Natural killer cell (primary cell): Measurements from ENCODE around the gene RGS19. TPM values are rescaled to one million over a fixed set of nuclear protein-coding genes. Genes with fewer than 3 reads are reported as not detected.

ENCODE experiments used
- ATAC-seq, 3 donors: fragments of 150-1000 bp in 2 of 3; fragments of 200-7000 bp in 1 of 3; cut with Tn5 transposase; 1 replicate in 1 of 3; 2 replicates in 2 of 3; pipeline ENCODE4 v1.10.0; 2021; ENCODE audit warnings: mild to moderate bottlenecking in 2 of 3, moderate library complexity in 2 of 3
- DNase-seq, 2 donors: peaks; one replicate each; pipeline versions ENCODE4 v3.0.0 to v3.0.0-alpha.2; 2013 to 2021; ENCODE audit warnings: mixed read lengths in 1 of 2
- H3K27ac ChIP-seq: one replicate; pipeline ENCODE4 v1.5.1; 2013; ENCODE audit warnings: mild to moderate bottlenecking, low read length
- H3K27me3 ChIP-seq: one replicate; pipeline ENCODE4 v1.6.1; 2013; ENCODE audit warnings: low read length; ENCODE audit not compliant: control insufficient read depth, insufficient read depth
- H3K36me3 ChIP-seq: one replicate; pipeline ENCODE4 v1.6.1; 2013; ENCODE audit warnings: low read length; ENCODE audit not compliant: control insufficient read depth, insufficient read depth
- H3K4me1 ChIP-seq: one replicate; pipeline ENCODE4 v1.6.1; 2013; ENCODE audit warnings: low read length; ENCODE audit not compliant: control insufficient read depth, insufficient read depth
- H3K4me3 ChIP-seq: one replicate; pipeline ENCODE4 v1.5.1; 2013; ENCODE audit warnings: low read length
- H3K9me3 ChIP-seq: one replicate; pipeline ENCODE4 v1.6.1; 2013; ENCODE audit warnings: low read length; ENCODE audit not compliant: control insufficient read depth, insufficient read depth
- H3K27ac Mint-ChIP-seq, 2 donors: one replicate each; pipeline ENCODE4 v1.8.0; 2022; ENCODE audit warnings: mild to moderate bottlenecking in 2 of 2, mixed read lengths in 2 of 2, moderate library complexity in 1 of 2
- H3K27me3 Mint-ChIP-seq, 2 donors: one replicate each; pipeline ENCODE4 v1.8.0; 2022; ENCODE audit warnings: low read depth in 2 of 2, mixed read lengths in 2 of 2
- H3K36me3 Mint-ChIP-seq: one replicate; pipeline ENCODE4 v1.8.0; 2022; ENCODE audit warnings: mixed read lengths
- H3K4me1 Mint-ChIP-seq, 2 donors: one replicate each; pipeline ENCODE4 v1.8.0; 2022; ENCODE audit warnings: mixed read lengths in 2 of 2
- H3K4me3 Mint-ChIP-seq: one replicate; pipeline ENCODE4 v1.8.0; 2022; ENCODE audit warnings: mild to moderate bottlenecking, moderate library complexity, mixed read lengths
- H3K9me3 Mint-ChIP-seq, 2 donors: one replicate each; pipeline ENCODE4 v1.8.0; 2022; ENCODE audit warnings: mixed read lengths in 2 of 2
- WGBS: methylation state at CpG from one replicate; pipeline ENCODE4 v1.1.7; 2013; ENCODE audit warnings: missing lambda C conversion rate; ENCODE audit not compliant: insufficient coverage; 5-methylcytosine and 5-hydroxymethylcytosine counted together
- intact Hi-C: fragments of 100-400 bp; cut with micrococcal nuclease; formaldehyde crosslinking; loops from one replicate; pipeline ENCODE4 v1.14.2; 2022
- total RNA-seq, 4 donors: library from RNA; stranded (reverse); fragments of 120-200 nt in 1 of 4; gene quantifications; one replicate each; pipeline versions ENCODE4 v1.2.3 to v1.2.4, GENCODE V29; 2013 to 2022
- TF ChIP-seq, protein P1 (sequence below): fragments of 200-600 bp; IDR thresholded peaks from one replicate; pipeline ENCODE4 v1.8.0; 2022; ENCODE audit warnings: antibody characterized with exemption

RGS19 gene
- total RNA-seq, 3 donors from 2014 or later (not counting 1 experiment from before 2014, with no cell fraction given) = 61.9 to 76.4 (median 68.2) TPM

DNA sequence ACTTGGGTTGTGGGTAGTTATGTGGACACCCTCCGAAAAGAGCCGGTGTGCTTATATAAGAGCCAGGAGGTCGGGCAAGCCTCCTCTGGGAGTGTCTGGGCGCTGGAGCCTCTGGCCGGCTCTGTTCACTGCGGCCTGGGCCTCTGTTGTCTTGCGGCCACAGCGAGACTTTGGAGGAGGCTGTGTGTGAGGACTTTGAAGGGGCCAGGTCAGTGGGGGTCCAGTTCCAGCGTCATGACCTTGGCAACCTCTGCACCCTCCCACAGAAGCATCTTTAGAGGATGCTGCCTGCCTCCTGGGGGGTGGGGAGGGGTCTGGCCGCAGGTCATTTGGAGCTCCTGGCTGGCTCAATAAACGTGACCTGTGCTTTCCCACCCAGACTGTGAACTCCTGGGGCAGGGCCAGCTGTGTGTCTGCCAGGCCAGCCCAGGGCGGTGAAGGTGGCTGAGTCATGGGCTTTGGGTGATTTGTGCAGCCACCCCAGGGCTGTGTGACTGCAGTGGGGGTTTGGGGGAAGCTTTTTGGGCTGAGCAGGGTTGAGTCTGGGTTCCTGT, 15.1 kb downstream of the RGS19 start:
- Histone ChIP-seq H3K4me1 (peaks cover 68% of the 10 kb centered on the region), H3K9me3 (no peaks in the 10 kb centered on the region), H3K4me3 (no peak overlapping the region), H3K36me3 (no peaks in the 10 kb centered on the region), H3K27me3 (no peaks in the 10 kb centered on the region), H3K27ac (no peak overlapping the region)
- TF ChIP-seq, protein P1, sequence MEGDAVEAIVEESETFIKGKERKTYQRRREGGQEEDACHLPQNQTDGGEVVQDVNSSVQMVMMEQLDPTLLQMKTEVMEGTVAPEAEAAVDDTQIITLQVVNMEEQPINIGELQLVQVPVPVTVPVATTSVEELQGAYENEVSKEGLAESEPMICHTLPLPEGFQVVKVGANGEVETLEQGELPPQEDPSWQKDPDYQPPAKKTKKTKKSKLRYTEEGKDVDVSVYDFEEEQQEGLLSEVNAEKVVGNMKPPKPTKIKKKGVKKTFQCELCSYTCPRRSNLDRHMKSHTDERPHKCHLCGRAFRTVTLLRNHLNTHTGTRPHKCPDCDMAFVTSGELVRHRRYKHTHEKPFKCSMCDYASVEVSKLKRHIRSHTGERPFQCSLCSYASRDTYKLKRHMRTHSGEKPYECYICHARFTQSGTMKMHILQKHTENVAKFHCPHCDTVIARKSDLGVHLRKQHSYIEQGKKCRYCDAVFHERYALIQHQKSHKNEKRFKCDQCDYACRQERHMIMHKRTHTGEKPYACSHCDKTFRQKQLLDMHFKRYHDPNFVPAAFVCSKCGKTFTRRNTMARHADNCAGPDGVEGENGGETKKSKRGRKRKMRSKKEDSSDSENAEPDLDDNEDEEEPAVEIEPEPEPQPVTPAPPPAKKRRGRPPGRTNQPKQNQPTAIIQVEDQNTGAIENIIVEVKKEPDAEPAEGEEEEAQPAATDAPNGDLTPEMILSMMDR = no peak
- H3K4me3 Mint-ChIP-seq = peak overlapping the region; percentile 86
- peaks cover 30 to 62% of the 10 kb centered on the region in 2 donors for H3K4me1 Mint-ChIP-seq
- no peak for ATAC-seq
- no peak for DNase-seq
- 74% methylated on average over 12 of the region's 12 CpGs for WGBS
- H3K36me3 Mint-ChIP-seq = no peaks in the 10 kb centered on the region
- H3K9me3 Mint-ChIP-seq = no peaks in the 10 kb centered on the region
- intact Hi-C loops = no loop called here
- H3K27ac Mint-ChIP-seq = peak overlapping the region in 1 of 2 donors; percentile 87
- no peaks in the 10 kb centered on the region for H3K27me3 Mint-ChIP-seq

DNA sequence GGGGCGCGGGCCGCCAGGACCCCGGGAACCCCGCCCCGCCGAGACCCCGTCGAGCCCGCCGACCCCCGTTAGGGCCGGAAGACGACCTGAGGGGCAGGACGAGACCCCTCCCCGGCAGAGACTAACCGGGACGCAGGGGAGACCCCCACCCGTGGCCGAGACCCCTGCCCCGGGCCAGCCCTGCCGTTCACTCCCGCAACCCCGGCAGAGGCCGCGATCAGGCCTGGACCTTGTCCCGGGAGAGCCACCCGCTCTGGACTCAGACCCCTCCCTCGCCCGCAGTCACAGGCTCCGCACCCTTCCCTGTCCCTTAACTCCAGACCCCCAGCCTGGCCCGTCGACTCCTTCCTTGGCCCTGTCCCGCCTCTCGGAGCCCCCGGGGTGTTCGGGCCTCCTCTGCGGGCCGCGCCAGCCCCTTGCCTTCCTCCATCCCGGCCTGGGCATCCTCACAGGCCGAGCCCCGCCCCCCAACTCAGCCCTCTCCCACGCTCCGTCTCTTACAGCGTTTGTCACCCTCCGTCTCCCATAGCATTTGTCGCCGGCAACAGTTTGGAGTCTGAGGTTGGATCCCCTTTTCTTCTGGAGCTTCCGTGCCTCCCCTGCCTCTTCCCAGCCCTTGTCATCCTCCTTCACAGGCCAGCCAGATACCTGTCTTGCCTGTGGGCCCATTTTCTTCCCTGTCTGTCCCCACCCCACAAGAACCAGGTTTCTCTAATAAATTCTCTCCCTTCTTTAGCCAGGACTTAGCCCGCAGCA, 15.8 kb downstream of the RGS19 start:
- Histone ChIP-seq H3K27ac (no peak overlapping the region), H3K36me3 (no peaks in the 10 kb centered on the region), H3K27me3 (no peaks in the 10 kb centered on the region), H3K9me3 (no peaks in the 10 kb centered on the region), H3K4me3 (peak overlapping the region; percentile 47), H3K4me1 (peaks cover 62% of the 10 kb centered on the region)
- intact Hi-C loops = no loop called here
- TF ChIP-seq, protein P1 = no peak
- Mint-ChIP-seq H3K27me3 (no peaks in the 10 kb centered on the region), H3K4me3 (peak overlapping the region; percentile 86), H3K9me3 (no peaks in the 10 kb centered on the region), H3K4me1 (peaks cover 30 to 56% of the 10 kb centered on the region in 2 donors), H3K36me3 (no peaks in the 10 kb centered on the region), H3K27ac (peak overlapping the region in 1 of 2 donors; percentile 87)
- 11% methylated on average over 50 of the region's 51 CpGs for WGBS
- DNase-seq = peak in 1 of 2 donors; percentile 25
- no peak for ATAC-seq

DNA sequence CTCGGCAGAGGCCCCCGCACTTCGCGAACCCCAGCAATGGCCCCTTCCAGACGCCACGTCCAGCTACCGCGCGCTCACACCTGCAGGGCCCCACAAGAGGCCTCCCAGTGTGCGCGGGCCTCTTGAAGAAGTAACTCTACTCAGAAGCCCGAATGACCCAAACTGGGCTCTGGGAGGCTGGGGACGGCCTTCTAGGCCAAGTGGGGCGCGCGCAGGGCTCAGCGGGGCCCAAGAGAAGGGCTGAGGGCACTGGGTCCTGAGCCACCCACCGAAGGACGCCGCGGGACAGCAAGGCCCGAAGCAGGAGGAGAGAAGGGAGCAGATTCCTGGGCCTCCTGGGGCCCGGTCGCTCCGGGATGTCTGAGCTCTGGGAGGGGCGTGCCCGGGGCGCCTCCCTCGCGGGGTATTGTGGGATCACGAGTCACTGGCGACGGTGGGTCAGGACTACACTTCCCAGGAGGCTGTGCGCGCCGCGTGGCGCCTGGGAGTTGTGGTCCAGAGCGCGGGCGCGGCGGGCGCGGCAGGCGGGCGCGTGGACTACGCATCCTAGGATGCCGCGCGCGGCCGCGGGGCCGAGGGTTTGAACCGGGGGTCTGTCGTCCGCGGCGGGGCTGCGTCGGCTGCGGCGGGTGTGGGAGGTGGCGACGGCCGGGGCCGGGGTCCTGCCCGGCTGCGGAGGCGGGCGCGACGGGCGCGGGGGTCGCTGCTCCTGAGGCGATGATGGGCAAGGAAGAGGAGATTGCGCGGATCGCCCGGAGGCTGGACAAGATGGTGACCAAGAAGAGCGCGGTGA, 16.5 kb downstream of the RGS19 start, which contains the start of gene TCEA2:
Gene TCEA2 (plus strand): TSS at position 603 of the 793 bp plus-strand sequence. CDS start 115 bp downstream, at position 718.
- TF ChIP-seq, protein P1 = no peak
- DNase-seq = peak; percentile 87 to 96
- no peaks in the 10 kb centered on the region for H3K36me3 ChIP-seq
- intact Hi-C loops = no loop called here
- Mint-ChIP-seq H3K36me3 (no peaks in the 10 kb centered on the region), H3K27me3 (no peaks in the 10 kb centered on the region), H3K4me1 (peaks cover 33 to 56% of the 10 kb centered on the region in 2 donors), H3K9me3 (no peaks in the 10 kb centered on the region), H3K4me3 (peak within 1 kb of the TSS; percentile 86), H3K27ac (peak within 1 kb of the TSS in 1 of 2 donors; percentile 87)
- no peaks in the 10 kb centered on the region for H3K27me3 ChIP-seq
- ATAC-seq = peak; percentile 82 to 92 (median 86)
- peak within 1 kb of the TSS; percentile 47 for H3K4me3 ChIP-seq
- WGBS = 12% methylated on average over 85 of the region's 85 CpGs
- H3K4me1 ChIP-seq = peaks cover 60% of the 10 kb centered on the region
- peak within 1 kb of the TSS; percentile 6 for H3K27ac ChIP-seq
- no peaks in the 10 kb centered on the region for H3K9me3 ChIP-seq
